ENCODE results near the gene ARAP1.

The ARAP1 gene

DNA sequence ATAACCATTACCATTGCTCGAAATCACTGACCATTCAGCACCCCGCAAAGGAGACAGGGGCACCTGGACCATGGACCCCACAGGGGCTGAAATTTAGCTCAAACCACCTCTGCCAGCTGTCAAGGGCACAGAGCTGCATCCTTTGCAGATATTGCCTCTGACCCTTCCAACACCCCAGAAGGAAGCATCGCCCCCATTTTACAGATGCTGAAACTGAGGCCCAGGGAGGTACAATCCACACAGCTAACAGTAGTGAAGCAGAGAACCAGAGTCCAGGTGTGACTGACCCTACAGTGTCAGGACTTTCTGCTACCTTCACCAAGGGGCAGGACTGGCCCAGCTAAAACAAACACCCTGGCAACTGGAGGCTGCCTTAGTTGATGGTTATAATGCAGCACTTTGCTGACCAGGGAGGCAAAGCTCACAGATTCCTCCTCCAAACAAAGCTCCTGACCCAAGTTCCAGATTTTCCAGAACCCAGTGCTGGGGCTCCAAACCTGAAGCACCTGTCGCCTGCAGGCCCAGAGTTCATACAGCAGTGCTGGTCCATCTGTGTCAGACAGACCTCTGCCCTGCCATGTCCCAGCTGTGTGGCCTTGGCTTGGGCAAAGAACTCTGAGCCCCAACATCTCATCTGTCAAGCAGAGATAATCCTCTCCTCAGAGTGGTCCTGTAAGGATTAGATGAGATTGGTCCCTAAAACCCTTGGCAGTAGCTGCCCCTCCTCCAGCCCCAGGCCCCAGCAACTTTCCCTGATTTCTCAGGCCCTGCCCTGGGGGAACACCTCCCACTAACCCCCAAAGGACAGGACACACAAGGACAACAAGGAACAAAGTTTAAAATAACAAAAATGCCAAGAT lies 15.2 kb upstream of the ARAP1 start:
- no peak overlapping the region for H3K4me3 ChIP-seq (ENCODE audit: low read depth, low read length)
- in situ Hi-C loops (cut with HindIII; ENCODE audit: low pct_ligation_motif_present, low sequenced_read_pairs): no loop called here
- no peaks in the 10 kb centered on the region for H3K36me3 ChIP-seq (replicated peaks)
- TF ChIP-seq, protein P1, sequence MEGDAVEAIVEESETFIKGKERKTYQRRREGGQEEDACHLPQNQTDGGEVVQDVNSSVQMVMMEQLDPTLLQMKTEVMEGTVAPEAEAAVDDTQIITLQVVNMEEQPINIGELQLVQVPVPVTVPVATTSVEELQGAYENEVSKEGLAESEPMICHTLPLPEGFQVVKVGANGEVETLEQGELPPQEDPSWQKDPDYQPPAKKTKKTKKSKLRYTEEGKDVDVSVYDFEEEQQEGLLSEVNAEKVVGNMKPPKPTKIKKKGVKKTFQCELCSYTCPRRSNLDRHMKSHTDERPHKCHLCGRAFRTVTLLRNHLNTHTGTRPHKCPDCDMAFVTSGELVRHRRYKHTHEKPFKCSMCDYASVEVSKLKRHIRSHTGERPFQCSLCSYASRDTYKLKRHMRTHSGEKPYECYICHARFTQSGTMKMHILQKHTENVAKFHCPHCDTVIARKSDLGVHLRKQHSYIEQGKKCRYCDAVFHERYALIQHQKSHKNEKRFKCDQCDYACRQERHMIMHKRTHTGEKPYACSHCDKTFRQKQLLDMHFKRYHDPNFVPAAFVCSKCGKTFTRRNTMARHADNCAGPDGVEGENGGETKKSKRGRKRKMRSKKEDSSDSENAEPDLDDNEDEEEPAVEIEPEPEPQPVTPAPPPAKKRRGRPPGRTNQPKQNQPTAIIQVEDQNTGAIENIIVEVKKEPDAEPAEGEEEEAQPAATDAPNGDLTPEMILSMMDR (IDR thresholded peaks at IDR 0.05; ENCODE audit: low read depth, low read length, missing control alignments): no peak
- DNase-seq: no peak
- no peaks in the 10 kb centered on the region for H3K27me3 ChIP-seq (replicated peaks)
- H3K27ac ChIP-seq: no peak overlapping the region

DNA sequence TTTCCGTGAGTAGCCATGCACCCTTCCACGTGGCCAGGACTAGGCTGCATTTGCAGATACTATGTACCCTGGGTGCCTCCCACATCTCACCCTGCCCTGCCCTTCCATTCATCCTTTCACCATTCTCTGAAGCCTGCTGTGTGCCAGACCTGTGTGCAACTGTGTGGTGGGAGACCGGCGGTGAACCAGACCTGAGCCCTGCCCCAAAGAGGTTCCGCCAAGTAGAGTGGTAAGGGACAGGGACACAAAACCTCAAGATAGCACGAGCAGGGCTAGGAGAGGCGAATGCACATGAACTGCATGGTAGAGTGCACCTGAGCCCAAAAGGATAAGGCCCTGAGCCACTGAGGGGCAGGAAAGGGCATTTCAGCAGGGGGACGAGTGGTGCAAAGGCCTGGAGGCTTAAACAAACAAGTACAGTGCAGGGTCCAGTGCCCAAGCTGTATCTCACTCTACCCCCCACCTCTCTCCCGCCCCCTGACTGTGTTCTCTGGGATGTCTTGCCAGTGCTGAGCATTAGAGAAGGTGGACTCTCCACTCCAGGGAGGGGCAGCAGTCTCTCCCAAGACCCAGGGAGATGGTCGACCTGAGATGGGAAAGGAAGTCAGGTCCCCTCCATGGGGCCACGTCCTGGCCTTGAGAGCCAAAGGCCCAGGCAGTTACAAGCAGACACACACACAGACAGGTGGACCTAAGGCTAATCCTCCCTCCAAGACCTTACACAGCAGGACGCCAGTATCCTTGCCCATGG lies 14.1 kb upstream of the ARAP1 start:
- Histone ChIP-seq H3K36me3 (replicated peaks) (no peaks in the 10 kb centered on the region), H3K27me3 (replicated peaks) (no peaks in the 10 kb centered on the region), H3K4me3 (ENCODE audit: low read depth, low read length) (no peak overlapping the region), H3K27ac (no peak overlapping the region)
- no peak for DNase-seq
- TF ChIP-seq, protein P1 (IDR thresholded peaks at IDR 0.05; ENCODE audit: low read depth, low read length, missing control alignments): no peak
- in situ Hi-C loops (cut with HindIII; ENCODE audit: low pct_ligation_motif_present, low sequenced_read_pairs): no loop called here

DNA sequence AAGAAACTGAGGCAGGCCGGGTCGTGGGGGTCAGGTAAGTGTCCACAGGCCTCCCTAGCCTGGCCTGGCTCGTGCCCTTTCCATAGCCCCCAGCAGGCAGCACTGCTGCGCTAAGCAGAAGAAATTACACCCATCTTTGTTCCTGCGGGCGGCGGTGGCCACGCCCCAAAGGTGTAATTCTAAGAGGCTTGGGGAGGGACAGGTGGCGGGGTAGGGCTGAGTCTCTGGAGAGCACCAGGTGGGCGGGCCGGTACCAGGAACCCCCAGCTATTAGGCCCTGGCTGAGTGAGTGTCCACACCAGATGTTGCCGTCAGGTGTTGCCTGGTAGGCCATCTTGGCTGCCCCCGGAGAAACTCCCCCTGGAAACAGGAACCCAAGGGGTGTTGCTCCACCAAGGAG lies 12.3 kb upstream of the ARAP1 start:
- Histone ChIP-seq H3K4me3 (ENCODE audit: low read depth, low read length) (no peak overlapping the region), H3K27ac (no peak overlapping the region), H3K36me3 (replicated peaks) (no peaks in the 10 kb centered on the region), H3K27me3 (replicated peaks) (no peaks in the 10 kb centered on the region)
- TF ChIP-seq, protein P1 (IDR thresholded peaks at IDR 0.05; ENCODE audit: low read depth, low read length, missing control alignments): no peak
- DNase-seq: no peak
- in situ Hi-C loops (cut with HindIII; ENCODE audit: low pct_ligation_motif_present, low sequenced_read_pairs): no loop called here

DNA sequence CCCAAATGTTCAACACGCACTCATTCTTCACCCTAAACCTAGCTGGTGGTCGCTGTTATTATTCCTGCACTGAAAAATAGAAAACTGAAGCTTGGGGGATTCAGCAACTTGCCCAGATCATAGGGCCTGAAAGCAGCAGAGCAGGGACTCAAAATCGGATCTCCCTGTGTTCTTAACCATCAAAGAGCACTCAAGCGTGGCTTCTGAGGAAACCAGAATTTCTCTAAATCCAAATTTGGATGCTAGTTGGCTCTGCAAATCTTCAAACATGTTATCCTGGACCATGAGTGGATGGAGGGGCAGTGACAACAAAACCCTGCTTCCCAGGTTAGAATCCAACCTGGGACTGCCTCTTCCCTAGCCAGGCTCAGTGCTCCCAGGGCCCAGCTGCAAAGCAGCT lies 11.6 kb upstream of the ARAP1 start:
- H3K4me3 ChIP-seq (ENCODE audit: low read depth, low read length): no peak overlapping the region
- in situ Hi-C loops (cut with HindIII; ENCODE audit: low pct_ligation_motif_present, low sequenced_read_pairs): no loop called here
- H3K36me3 ChIP-seq (replicated peaks): no peaks in the 10 kb centered on the region
- H3K27ac ChIP-seq: no peak overlapping the region
- no peaks in the 10 kb centered on the region for H3K27me3 ChIP-seq (replicated peaks)
- no peak for DNase-seq
- TF ChIP-seq, protein P1 (IDR thresholded peaks at IDR 0.05; ENCODE audit: low read depth, low read length, missing control alignments): no peak

DNA sequence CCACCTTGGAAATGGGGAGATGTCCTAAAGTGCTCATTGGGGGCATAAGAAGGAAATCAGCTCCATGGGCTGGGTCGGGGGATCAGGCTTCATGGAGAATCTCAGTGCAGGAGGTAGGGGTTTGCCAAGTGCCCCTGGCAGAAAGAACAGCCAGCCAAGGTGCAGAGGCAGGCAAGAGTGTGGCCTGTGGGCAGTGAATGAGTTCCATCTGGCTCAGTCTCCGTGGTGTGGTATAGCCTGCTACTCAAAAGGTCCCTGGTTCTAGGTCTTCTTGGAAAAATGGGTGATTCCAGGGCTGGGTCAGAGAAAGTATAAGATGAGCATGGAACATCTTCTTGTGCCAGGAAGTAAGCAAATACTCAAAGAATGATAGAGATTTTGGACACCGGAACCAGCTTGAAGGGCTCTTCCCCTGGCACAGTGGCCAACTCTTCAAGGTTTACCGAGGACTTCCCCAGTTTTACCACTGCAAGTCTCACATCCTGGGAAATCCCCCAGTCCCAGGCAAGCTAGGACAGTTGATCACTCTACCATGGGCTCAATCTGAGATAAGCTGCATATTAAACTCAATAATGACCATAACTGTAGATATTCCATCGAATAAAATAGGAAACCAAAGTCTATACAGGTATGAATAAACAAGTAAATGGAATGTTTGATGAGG lies 10.6 kb upstream of the ARAP1 start:
- TF ChIP-seq, protein P1 (IDR thresholded peaks at IDR 0.05; ENCODE audit: low read depth, low read length, missing control alignments): no peak
- DNase-seq: no peak
- H3K27me3 ChIP-seq (replicated peaks): no peaks in the 10 kb centered on the region
- H3K27ac ChIP-seq: no peak overlapping the region
- in situ Hi-C loops (cut with HindIII; ENCODE audit: low pct_ligation_motif_present, low sequenced_read_pairs): no loop called here
- H3K4me3 ChIP-seq (ENCODE audit: low read depth, low read length): no peak overlapping the region
- H3K36me3 ChIP-seq (replicated peaks): no peaks in the 10 kb centered on the region
